Endodermal cell (in vitro differentiated cells): ENCODE data around the gene SH2D6. TPM values are rescaled to one million over a fixed set of nuclear protein-coding genes. Genes with fewer than 3 reads are reported as not detected.

Source experiments
- DNase-seq: peaks from one replicate; pipeline ENCODE4 v3.0.0-alpha.2; 2017
- H3K27ac ChIP-seq: 2 replicates; pipeline ENCODE4 v1.5.1; 2013; ENCODE audit warnings: mild to moderate bottlenecking, low read depth, low read length, moderate library complexity
- H3K27me3 ChIP-seq: 2 replicates; pipeline ENCODE4 v1.6.1; 2013; ENCODE audit warnings: mild to moderate bottlenecking, low read length, moderate library complexity; ENCODE audit not compliant: insufficient read depth, control insufficient read depth, poor library complexity, severe bottlenecking
- H3K36me3 ChIP-seq: 2 replicates; pipeline ENCODE4 v1.7.0; 2013; ENCODE audit warnings: mild to moderate bottlenecking, low read length, moderate library complexity; ENCODE audit not compliant: control insufficient read depth, insufficient read depth
- H3K4me1 ChIP-seq: one replicate; pipeline ENCODE4 v1.7.0; 2013; ENCODE audit warnings: low read length; ENCODE audit not compliant: control insufficient read depth, insufficient read depth
- H3K4me3 ChIP-seq: 2 replicates; pipeline ENCODE4 v1.5.1; 2013; ENCODE audit warnings: mild to moderate bottlenecking, low read length, moderate library complexity
- H3K9ac ChIP-seq: 2 replicates; pipeline ENCODE4 v1.6.1; 2013; ENCODE audit warnings: mild to moderate bottlenecking, low read length, moderate library complexity; ENCODE audit not compliant: poor library complexity, severe bottlenecking; ENCODE audit errors: extremely low read depth
- H3K9me3 ChIP-seq: 2 replicates; pipeline ENCODE4 v1.6.1; 2013; ENCODE audit warnings: mild to moderate bottlenecking, low read length, moderate library complexity; ENCODE audit not compliant: control insufficient read depth
- H3K27ac Mint-ChIP-seq: 2 replicates; pipeline ENCODE4 v1.8.0; 2020; ENCODE audit warnings: mixed read lengths
- H3K27me3 Mint-ChIP-seq: 2 replicates; pipeline ENCODE4 v1.8.0; 2021; ENCODE audit warnings: mild to moderate bottlenecking, mixed read lengths; ENCODE audit not compliant: insufficient read depth
- H3K36me3 Mint-ChIP-seq: 2 replicates; pipeline ENCODE4 v1.8.0; 2020; ENCODE audit warnings: low read depth, mixed read lengths
- H3K4me1 Mint-ChIP-seq: 2 replicates; pipeline ENCODE4 v1.8.0; 2020; ENCODE audit warnings: mixed read lengths
- H3K4me3 Mint-ChIP-seq: 2 replicates; pipeline ENCODE4 v1.8.0; 2020; ENCODE audit warnings: mild to moderate bottlenecking, moderate library complexity, mixed read lengths
- H3K9me3 Mint-ChIP-seq: 2 replicates; pipeline ENCODE4 v1.8.0; 2020; ENCODE audit warnings: mild to moderate bottlenecking, mixed read lengths
- CTCF ChIP-seq: fragments of 200-600 bp; sonication (generic); conservative IDR thresholded peaks from 2 replicates; pipeline ENCODE4 v1.5.0; 2021; ENCODE audit warnings: antibody characterized with exemption, mild to moderate bottlenecking
- WGBS, 2 experiments: methylation state at CpG; one replicate each; pipeline versions ENCODE4 v1.1.5 to v1.1.7; 2013; ENCODE audit warnings: missing lambda C conversion rate in 2 of 2, mixed read lengths in 1 of 2; ENCODE audit not compliant: insufficient coverage in 1 of 2, insufficient read length in 1 of 2; 5-methylcytosine and 5-hydroxymethylcytosine counted together
- total RNA-seq, 2 donors: library from RNA; stranded (reverse); fragmentation: NEBNext Ultra II Directional in 1 of 2; extraction: Animal tissue kit (Norgen Biotek cat#: 25700) in 1 of 2; gene quantifications; 2 replicates in 1 of 2; 3 replicates in 1 of 2; pipeline ENCODE4 v1.2.1, GENCODE V29; 2021

Gene SH2D6
- total RNA-seq, 2 donors from 2014 or later: 0.68 to 1.1 TPM

DNA sequence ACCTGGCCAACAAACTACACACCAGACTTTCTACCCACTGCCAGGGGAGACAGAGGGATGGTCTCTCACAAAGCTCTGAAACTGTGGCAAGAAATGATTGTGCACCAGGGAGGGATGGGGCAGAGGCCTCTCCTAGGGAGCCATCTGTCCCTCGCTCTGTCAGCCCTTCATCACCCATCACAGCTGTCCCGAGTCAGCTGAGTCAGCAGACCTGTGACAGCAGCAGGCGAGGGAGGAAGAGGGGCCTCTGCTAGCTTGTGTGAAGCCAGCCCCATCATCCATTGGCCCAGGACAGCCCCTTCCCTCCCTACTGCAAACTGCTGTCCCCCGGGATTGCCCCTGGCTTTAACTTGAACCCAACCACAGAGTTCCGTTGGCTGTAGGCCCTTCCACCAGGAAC is 5.0 kb downstream of the SH2D6 start:
- no peaks in the 10 kb centered on the region for H3K36me3 Mint-ChIP-seq
- Histone ChIP-seq H3K27ac (no peak overlapping the region), H3K4me1 (peaks cover 16% of the 10 kb centered on the region), H3K9ac (no peak overlapping the region), H3K4me3 (no peak overlapping the region), H3K36me3 (no peaks in the 10 kb centered on the region), H3K9me3 (no peaks in the 10 kb centered on the region), H3K27me3 (no peaks in the 10 kb centered on the region)
- WGBS, 2 experiments: 68 to 91% methylated on average over 3 to 5 of the region's 5 CpGs
- H3K9me3 Mint-ChIP-seq: no peaks in the 10 kb centered on the region
- H3K4me3 Mint-ChIP-seq: no peak overlapping the region
- TF ChIP-seq CTCF: no peak
- DNase-seq: no peak
- H3K4me1 Mint-ChIP-seq: peaks cover 55% of the 10 kb centered on the region
- no peak overlapping the region for H3K27ac Mint-ChIP-seq
- no peaks in the 10 kb centered on the region for H3K27me3 Mint-ChIP-seq

GRCh38 chr2:85425588-85425987 is 7.1 kb downstream of the SH2D6 start:
- no peaks in the 10 kb centered on the region for H3K27me3 Mint-ChIP-seq
- 85 to 93% methylated on average over 2 to 3 of the region's 3 CpGs for WGBS, 2 experiments
- H3K36me3 Mint-ChIP-seq: no peaks in the 10 kb centered on the region
- H3K4me1 ChIP-seq: peaks cover 6% of the 10 kb centered on the region
- no peak overlapping the region for H3K27ac ChIP-seq
- no peak overlapping the region for H3K27ac Mint-ChIP-seq
- no peaks in the 10 kb centered on the region for H3K9me3 Mint-ChIP-seq
- H3K9me3 ChIP-seq: no peaks in the 10 kb centered on the region
- H3K4me3 ChIP-seq: no peak overlapping the region
- H3K27me3 ChIP-seq: no peaks in the 10 kb centered on the region
- no peak overlapping the region for H3K9ac ChIP-seq
- TF ChIP-seq CTCF: no peak
- no peak for DNase-seq
- no peak overlapping the region for H3K4me3 Mint-ChIP-seq
- H3K4me1 Mint-ChIP-seq: peaks cover 41% of the 10 kb centered on the region
- no peaks in the 10 kb centered on the region for H3K36me3 ChIP-seq

DNA sequence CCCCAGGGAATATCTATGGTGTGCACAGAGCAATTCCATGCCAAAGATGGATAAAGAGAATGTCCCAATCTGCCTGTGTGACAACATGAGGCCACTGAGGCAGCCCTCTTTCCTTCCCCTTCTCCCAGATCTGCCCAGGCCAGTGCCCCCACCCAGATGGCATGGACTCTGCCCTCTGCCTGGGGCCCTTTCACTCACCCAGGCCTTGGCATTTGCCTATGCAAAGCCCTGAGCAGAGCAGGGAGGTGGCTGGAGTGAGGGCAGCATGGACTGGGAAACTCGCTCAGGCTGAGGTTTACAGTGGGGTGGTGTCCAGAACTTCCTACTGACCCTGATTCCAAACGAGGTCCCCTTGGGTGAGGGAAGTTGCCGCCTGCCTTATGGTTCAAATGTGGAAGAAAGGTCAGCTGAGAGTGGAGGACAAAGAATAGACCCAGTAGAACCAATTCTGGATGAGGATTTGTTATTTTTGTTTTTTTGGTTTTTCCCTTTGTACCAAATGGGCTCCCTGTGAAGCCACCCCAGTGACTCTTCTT is 8.9 kb downstream of the SH2D6 start:
- no peaks in the 10 kb centered on the region for H3K9me3 Mint-ChIP-seq
- Histone ChIP-seq H3K9ac (no peak overlapping the region), H3K27ac (no peak overlapping the region), H3K9me3 (no peaks in the 10 kb centered on the region), H3K4me3 (no peak overlapping the region), H3K36me3 (no peaks in the 10 kb centered on the region), H3K4me1 (no peaks in the 10 kb centered on the region), H3K27me3 (no peaks in the 10 kb centered on the region)
- no peaks in the 10 kb centered on the region for H3K27me3 Mint-ChIP-seq
- no peaks in the 10 kb centered on the region for H3K36me3 Mint-ChIP-seq
- no peak for DNase-seq
- WGBS, 2 experiments: 94 to 95% methylated on average over 3 of the region's 3 CpGs
- no peak overlapping the region for H3K27ac Mint-ChIP-seq
- no peak for TF ChIP-seq CTCF
- no peak overlapping the region for H3K4me3 Mint-ChIP-seq
- peaks cover 33% of the 10 kb centered on the region for H3K4me1 Mint-ChIP-seq
